SK-N-SH (cell line): ENCODE results near the gene ZNF141. TPM values are rescaled to one million over a fixed set of nuclear protein-coding genes. Genes with fewer than 3 reads are reported as not detected.

Source experiments
- CTCF ChIA-PET: fragments of 300-600, 350-600 bp; formaldehyde crosslinking; extraction: SDS; loops from one replicate; lab custom pipeline; 2021; lab: Yijun Ruan, JAX
- POLR2A ChIA-PET: fragments of 350-600 bp; sonication (Branson Sonifier 250); formaldehyde crosslinking; extraction: SDS; loops from one replicate; lab custom pipeline; 2020; ENCODE audit warnings: antibody characterized with exemption, inconsistent platforms; lab: Yijun Ruan, JAX
- DNase-seq: peaks from one replicate; pipeline ENCODE4 v3.0.0; 2012
- H2AFZ ChIP-seq: fragments of 200-600 bp; sonication (generic); 2 replicates; pipeline ENCODE4 v1.8.1; 2016; ENCODE audit warnings: antibody characterized with exemption, mild to moderate bottlenecking, low read depth
- H3F3A ChIP-seq: fragments of 200-600 bp; sonication (generic); replicated peaks from 2 replicates; pipeline ENCODE3; 2016; ENCODE audit warnings: antibody characterized with exemption, mild to moderate bottlenecking; ENCODE audit not compliant: insufficient read depth
- H3K27ac ChIP-seq, 2 experiments: fragments of 200-500 bp in 1 of 2; fragments of 200-600 bp in 1 of 2; sonication (Bioruptor generic) in 1 of 2; sonication (generic), shearing (Covaris generic) in 1 of 2; 2 replicates each; pipeline versions ENCODE4 v1.5.1 to v1.6.1; 2014 to 2016; ENCODE audit warnings: low read depth in 2 of 2, inconsistent platforms in 1 of 2, low read length in 1 of 2, mild to moderate bottlenecking in 1 of 2, mixed read lengths in 1 of 2
- H3K27me3 ChIP-seq: fragments of 200-600 bp; sonication (generic), shearing (Covaris generic); 2 replicates; pipeline ENCODE4 v1.6.1; 2016; ENCODE audit warnings: mixed run types; ENCODE audit not compliant: insufficient read depth
- H3K36me3 ChIP-seq, 2 experiments: fragments of 200-500 bp in 1 of 2; fragments of 200-600 bp in 1 of 2; sonication (Bioruptor generic) in 1 of 2; sonication (generic) in 1 of 2; replicated peaks in 1 of 2; 2 replicates each; pipeline versions ENCODE3 to v1.5.1; 2014 to 2016; ENCODE audit warnings: low read length in 1 of 2, mild to moderate bottlenecking in 1 of 2; ENCODE audit not compliant: insufficient read depth in 2 of 2, control insufficient read depth in 1 of 2
- H3K4me1 ChIP-seq, 2 experiments: fragments of 200-500 bp in 1 of 2; fragments of 200-600 bp in 1 of 2; sonication (Bioruptor generic) in 1 of 2; sonication (generic), shearing (Covaris generic) in 1 of 2; 2 replicates each; pipeline versions ENCODE4 v1.5.1 to v1.6.1; 2014 to 2016; ENCODE audit warnings: low read depth in 1 of 2, low read length in 1 of 2, mixed run types in 1 of 2; ENCODE audit not compliant: insufficient read depth in 2 of 2, control insufficient read depth in 1 of 2
- H3K4me2 ChIP-seq: fragments of 200-600 bp; sonication (generic), shearing (Covaris generic); 2 replicates; pipeline ENCODE4 v1.6.1; 2017; ENCODE audit warnings: mixed run types
- H3K4me3 ChIP-seq, 2 experiments: fragments of 200-500 bp in 1 of 2; fragments of 200-600 bp in 1 of 2; sonication (Bioruptor generic) in 1 of 2; sonication (generic), shearing (Covaris generic) in 1 of 2; 2 replicates each; pipeline versions ENCODE4 v1.5.1 to v1.8.1; 2014 to 2016; ENCODE audit warnings: low read depth in 2 of 2, inconsistent platforms in 1 of 2, low read length in 1 of 2, mild to moderate bottlenecking in 1 of 2, mixed read lengths in 1 of 2, moderate library complexity in 1 of 2
- H3K79me2 ChIP-seq: fragments of 200-600 bp; sonication (generic); 2 replicates; pipeline ENCODE4 v1.8.1; 2017; ENCODE audit warnings: mild to moderate bottlenecking; ENCODE audit not compliant: insufficient read depth
- H3K9ac ChIP-seq: fragments of 200-600 bp; sonication (generic); 2 replicates; pipeline ENCODE4 v1.6.1; 2017; ENCODE audit warnings: mixed run types
- H3K9me2 ChIP-seq: fragments of 200-600 bp; sonication (generic); 2 replicates; pipeline ENCODE4 v1.6.1; 2017; ENCODE audit warnings: mixed run types
- H3K9me3 ChIP-seq: fragments of 200-600 bp; sonication (generic); 2 replicates; pipeline ENCODE4 v1.6.1; 2017; ENCODE audit warnings: mixed run types, mild to moderate bottlenecking, moderate library complexity
- H4K20me1 ChIP-seq: fragments of 200-600 bp; sonication (generic); 2 replicates; pipeline ENCODE4 v1.6.1; 2017; ENCODE audit warnings: mild to moderate bottlenecking, mixed run types; ENCODE audit not compliant: insufficient read depth
- ELF1 ChIP-seq: IDR thresholded peaks from 2 replicates; pipeline ENCODE4 v1.4.0; 2012
- EZH2phosphoT487 ChIP-seq: fragments of 200-600 bp; sonication (generic); IDR thresholded peaks from 2 replicates; pipeline ENCODE4 v1.6.1; 2017; ENCODE audit warnings: low read depth, mixed run types, mild to moderate bottlenecking, antibody characterized with exemption, moderate library complexity, borderline replicate concordance
- FOXJ3 ChIP-seq: sonication (generic); formaldehyde crosslinking; IDR thresholded peaks from 2 replicates; pipeline ENCODE4 v1.5.1; 2020; ENCODE audit warnings: mild to moderate bottlenecking, missing genetic modification reagents
- FOXM1 ChIP-seq: IDR thresholded peaks from 2 replicates; pipeline ENCODE4 v1.4.0; 2012; ENCODE audit warnings: low read depth, mild to moderate bottlenecking
- GABPA ChIP-seq: IDR thresholded peaks from 2 replicates; pipeline ENCODE4 v1.4.0; 2012; ENCODE audit warnings: low read depth, mild to moderate bottlenecking
- JUND ChIP-seq: IDR thresholded peaks from 2 replicates; pipeline ENCODE4 v1.4.0; 2012
- MAX ChIP-seq: IDR thresholded peaks from 2 replicates; pipeline ENCODE4 v1.4.0; 2012; ENCODE audit warnings: low read depth
- MXI1 ChIP-seq: IDR thresholded peaks from 2 replicates; pipeline ENCODE4 v1.6.1; 2012; ENCODE audit warnings: mild to moderate bottlenecking, low read depth, low read length, improper control_type of control experiment
- NFIC ChIP-seq: IDR thresholded peaks from 2 replicates; pipeline ENCODE4 v1.4.0; 2012; ENCODE audit warnings: borderline replicate concordance
- NRF1 ChIP-seq: IDR thresholded peaks from 2 replicates; pipeline ENCODE4 v1.6.1; 2012; ENCODE audit warnings: low read depth, mild to moderate bottlenecking, low read length
- PBX3 ChIP-seq: IDR thresholded peaks from 2 replicates; pipeline ENCODE4; 2012
- POLR2AphosphoS5 ChIP-seq: IDR thresholded peaks from 2 replicates; pipeline ENCODE4 v1.6.1; 2012; ENCODE audit warnings: low read depth, low read length
- RAD21 ChIP-seq: IDR thresholded peaks from 2 replicates; pipeline ENCODE4 v1.6.1; 2012; ENCODE audit warnings: mild to moderate bottlenecking, low read length
- RCOR1 ChIP-seq: fragments of 150-350 bp; IDR thresholded peaks from 2 replicates; pipeline ENCODE4 v1.6.1; 2017; ENCODE audit warnings: antibody characterized with exemption, low read length
- RXRA ChIP-seq: IDR thresholded peaks from 2 replicates; pipeline ENCODE4 v1.4.0; 2012; ENCODE audit warnings: low read depth, mild to moderate bottlenecking, borderline replicate concordance
- SIN3A ChIP-seq: IDR thresholded peaks from 2 replicates; pipeline ENCODE4 v1.6.1; 2012; ENCODE audit warnings: low read depth, mild to moderate bottlenecking, low read length, moderate library complexity, borderline replicate concordance
- TAF1 ChIP-seq: IDR thresholded peaks from 2 replicates; pipeline ENCODE4 v1.6.1; 2012; ENCODE audit warnings: low read depth, mild to moderate bottlenecking, low read length, moderate library complexity, borderline replicate concordance
- TCF12 ChIP-seq: IDR thresholded peaks from 2 replicates; pipeline ENCODE4 v1.4.0; 2012
- YY1 ChIP-seq: IDR thresholded peaks from 2 replicates; pipeline ENCODE4 v1.4.0; 2012; ENCODE audit warnings: low read depth, mild to moderate bottlenecking
- ZBTB33 ChIP-seq: IDR thresholded peaks from 2 replicates; pipeline ENCODE4 v1.4.0; 2012; ENCODE audit warnings: low read depth, borderline replicate concordance
- WGBS: methylation state at CpG from one replicate; pipeline ENCODE4 v1.1.6; 2017; ENCODE audit warnings: low lambda C conversion rate; 5-methylcytosine and 5-hydroxymethylcytosine counted together
- polyA plus RNA-seq, 3 experiments: library from polyadenylated mRNA; depleted of rRNA; stranded (reverse); fragments of >200 nt; gene quantifications; 2 replicates each; pipeline ENCODE4 v1.2.3, GENCODE V29; 2012
- TF ChIP-seq, protein P1 (sequence below): fragments of 150-350 bp; IDR thresholded peaks from 2 replicates; pipeline ENCODE4 v1.6.1; 2016; ENCODE audit warnings: mild to moderate bottlenecking, low read depth, low read length
- TF ChIP-seq, protein P2 (sequence below): fragments of 200-600 bp; sonication (generic); IDR thresholded peaks from 2 replicates; pipeline ENCODE4 v1.6.1; 2017; ENCODE audit warnings: antibody characterized with exemption, mild to moderate bottlenecking, moderate library complexity

Gene ZNF141
- polyA plus RNA-seq, 1 of the 3 experiments (the other 2 are of a cell fraction) = 1.6 TPM

GRCh38 chr4:336099-336892 lies 1.3 kb upstream of the ZNF141 start:
- DNase-seq = peak; percentile 78
- peaks cover 32% of the 10 kb centered on the region for H3K79me2 ChIP-seq
- no peaks in the 10 kb centered on the region for H4K20me1 ChIP-seq
- TF ChIP-seq RAD21 (no peak), NRF1 (no peak), ELF1 (no peak), GABPA (no peak), MXI1 (no peak), EZH2phosphoT487 (no peak), ZBTB33 (no peak), JUND (no peak), SIN3A (no peak), RXRA (no peak), MAX (no peak), FOXM1 (no peak)
- ChIA-PET CTCF (no interaction called here), POLR2A (no interaction called here)
- peak overlapping the region; percentile 96 for H2AFZ ChIP-seq
- no peaks in the 10 kb centered on the region for H3K9me3 ChIP-seq
- no peaks in the 10 kb centered on the region for H3F3A ChIP-seq
- H3K4me1 ChIP-seq = peaks cover 0 to 19% of the 10 kb centered on the region in 2 experiments; a peak in 1 of 4 replicates
- peak overlapping the region; percentile 91 to 92 for H3K4me3 ChIP-seq
- no peaks in the 10 kb centered on the region for H3K9me2 ChIP-seq
- H3K4me2 ChIP-seq = peak overlapping the region; percentile 87
- H3K27me3 ChIP-seq = no peaks in the 10 kb centered on the region
- H3K27ac ChIP-seq = peak overlapping the region in 1 of 2 experiments; percentile 88; a peak in 2 of 4 replicates
- peaks cover 0 to 29% of the 10 kb centered on the region in 2 experiments for H3K36me3 ChIP-seq
- H3K9ac ChIP-seq = peak overlapping the region; percentile 71
- 69% methylated on average over 10 of the region's 71 CpGs for WGBS

- 12% methylated on average over 6 of the region's 18 CpGs for WGBS
- Histone ChIP-seq H3K9me2 (no peaks in the 10 kb centered on the region), H3F3A (no peaks in the 10 kb centered on the region), H3K4me3 (peak overlapping the region; percentile 91 to 92), H2AFZ (peak overlapping the region; percentile 96), H3K27ac (peak overlapping the region; percentile 77 to 88), H3K36me3 (peaks cover under 1 to 32% of the 10 kb centered on the region in 2 experiments), H4K20me1 (no peaks in the 10 kb centered on the region), H3K9ac (peak overlapping the region; percentile 71), H3K4me1 (peaks cover 0 to 19% of the 10 kb centered on the region in 2 experiments; a peak in 1 of 4 replicates), H3K4me2 (peak overlapping the region; percentile 87), H3K27me3 (no peaks in the 10 kb centered on the region), H3K79me2 (peaks cover 37% of the 10 kb centered on the region), H3K9me3 (no peaks in the 10 kb centered on the region)
- no peak for DNase-seq
- ChIA-PET POLR2A (no interaction called here), CTCF (no interaction called here)
- TF ChIP-seq RAD21 (no peak), RCOR1 (no peak), YY1 (no peak), TAF1 (no peak), TCF12 (no peak), RXRA (no peak), NFIC (no peak), MXI1 (no peak), FOXJ3 (no peak), POLR2AphosphoS5 (no peak), EZH2phosphoT487 (no peak), PBX3 (no peak)
- TF ChIP-seq, protein P1, sequence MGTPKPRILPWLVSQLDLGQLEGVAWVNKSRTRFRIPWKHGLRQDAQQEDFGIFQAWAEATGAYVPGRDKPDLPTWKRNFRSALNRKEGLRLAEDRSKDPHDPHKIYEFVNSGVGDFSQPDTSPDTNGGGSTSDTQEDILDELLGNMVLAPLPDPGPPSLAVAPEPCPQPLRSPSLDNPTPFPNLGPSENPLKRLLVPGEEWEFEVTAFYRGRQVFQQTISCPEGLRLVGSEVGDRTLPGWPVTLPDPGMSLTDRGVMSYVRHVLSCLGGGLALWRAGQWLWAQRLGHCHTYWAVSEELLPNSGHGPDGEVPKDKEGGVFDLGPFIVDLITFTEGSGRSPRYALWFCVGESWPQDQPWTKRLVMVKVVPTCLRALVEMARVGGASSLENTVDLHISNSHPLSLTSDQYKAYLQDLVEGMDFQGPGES = no peak
- TF ChIP-seq, protein P2, sequence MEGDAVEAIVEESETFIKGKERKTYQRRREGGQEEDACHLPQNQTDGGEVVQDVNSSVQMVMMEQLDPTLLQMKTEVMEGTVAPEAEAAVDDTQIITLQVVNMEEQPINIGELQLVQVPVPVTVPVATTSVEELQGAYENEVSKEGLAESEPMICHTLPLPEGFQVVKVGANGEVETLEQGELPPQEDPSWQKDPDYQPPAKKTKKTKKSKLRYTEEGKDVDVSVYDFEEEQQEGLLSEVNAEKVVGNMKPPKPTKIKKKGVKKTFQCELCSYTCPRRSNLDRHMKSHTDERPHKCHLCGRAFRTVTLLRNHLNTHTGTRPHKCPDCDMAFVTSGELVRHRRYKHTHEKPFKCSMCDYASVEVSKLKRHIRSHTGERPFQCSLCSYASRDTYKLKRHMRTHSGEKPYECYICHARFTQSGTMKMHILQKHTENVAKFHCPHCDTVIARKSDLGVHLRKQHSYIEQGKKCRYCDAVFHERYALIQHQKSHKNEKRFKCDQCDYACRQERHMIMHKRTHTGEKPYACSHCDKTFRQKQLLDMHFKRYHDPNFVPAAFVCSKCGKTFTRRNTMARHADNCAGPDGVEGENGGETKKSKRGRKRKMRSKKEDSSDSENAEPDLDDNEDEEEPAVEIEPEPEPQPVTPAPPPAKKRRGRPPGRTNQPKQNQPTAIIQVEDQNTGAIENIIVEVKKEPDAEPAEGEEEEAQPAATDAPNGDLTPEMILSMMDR = no peak
Observed at GRCh38 chr4:336893-337142, 796 bp upstream of the ZNF141 start.
